Peyer's patch (tissue), 4 donors: ENCODE results near the gene KRT13. TPM values are rescaled to one million over a fixed set of nuclear protein-coding genes. Genes with fewer than 3 reads are reported as not detected.

Source experiments
- DNase-seq, 3 donors: peaks; one replicate each; pipeline ENCODE4 v3.0.0-alpha.2; 2017 to 2019
- H3K27ac ChIP-seq, 4 donors: fragments of 200-600 bp; sonication (generic); one replicate each; pipeline ENCODE4 v1.5.1; 2016 to 2019
- H3K27me3 ChIP-seq, 2 donors: fragments of 200-600 bp; sonication (generic); one replicate each; pipeline ENCODE4 v1.5.1; 2019
- H3K36me3 ChIP-seq, 3 donors: fragments of 200-600 bp; sonication (generic); one replicate each; pipeline ENCODE4 v1.5.1; 2016 to 2019
- H3K4me1 ChIP-seq, 4 donors: fragments of 200-600 bp; sonication (generic); one replicate each; pipeline ENCODE4 v1.5.1; 2016 to 2019
- H3K4me3 ChIP-seq, 4 donors: fragments of 200-600 bp; sonication (generic); 1 replicate in 3 of 4; 2 replicates in 1 of 4; pipeline ENCODE4 v1.5.1; 2016 to 2019; ENCODE audit warnings: mild to moderate bottlenecking in 1 of 4
- H3K9me3 ChIP-seq, 4 donors: fragments of 200-600 bp; sonication (generic); one replicate each; pipeline ENCODE4 v1.5.1; 2016 to 2019; ENCODE audit warnings: mild to moderate bottlenecking in 1 of 4
- POLR2A ChIP-seq, 2 donors: fragments of 450-650 bp; IDR thresholded peaks; one replicate each; pipeline ENCODE4 v1.5.1; 2017; ENCODE audit warnings: antibody characterized with exemption in 2 of 2, mild to moderate bottlenecking in 2 of 2, moderate library complexity in 2 of 2
- total RNA-seq, 4 donors: library from RNA; depleted of rRNA; stranded (reverse); fragments of >200 nt; gene quantifications; one replicate each; pipeline ENCODE4 v1.1.0, GENCODE V29; 2016
- TF ChIP-seq, protein P1 (sequence below), 6 experiments: fragments of 450-650 bp in 4 of 6; fragments of 200-600 bp in 2 of 6; sonication (generic) in 1 of 6; IDR thresholded peaks; one replicate each; pipeline ENCODE4 v1.5.1; 2017 to 2019; ENCODE audit warnings: antibody characterized with exemption in 6 of 6, mild to moderate bottlenecking in 3 of 6, moderate library complexity in 1 of 6

Gene KRT13
- total RNA-seq, 4 donors from 2014 or later, result 2.5 TPM; not detected in 3

DNA sequence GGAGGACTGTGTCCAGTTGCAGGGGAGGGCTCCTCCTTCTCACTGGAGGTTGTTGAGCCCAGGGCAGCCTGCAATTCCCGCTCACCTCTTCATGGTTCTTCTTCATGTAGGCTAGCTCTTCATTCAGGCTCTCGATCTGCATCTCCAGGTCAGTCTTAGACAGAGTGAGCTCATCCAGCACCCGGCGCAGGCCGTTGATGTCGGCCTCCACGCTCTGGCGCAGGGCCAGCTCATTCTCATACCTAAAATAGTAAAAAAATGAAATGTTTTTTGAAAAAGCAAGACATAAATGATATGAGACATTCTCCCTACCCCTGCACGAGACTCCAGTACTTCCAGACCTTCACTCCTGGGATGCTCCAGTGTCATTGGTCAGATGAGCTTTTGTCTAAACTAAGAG is 2.2 kb downstream of the KRT13 start:
- no peak for DNase-seq
- no peak overlapping the region for H3K4me3 ChIP-seq
- H3K27ac ChIP-seq, result no peak overlapping the region
- TF ChIP-seq, protein P1, sequence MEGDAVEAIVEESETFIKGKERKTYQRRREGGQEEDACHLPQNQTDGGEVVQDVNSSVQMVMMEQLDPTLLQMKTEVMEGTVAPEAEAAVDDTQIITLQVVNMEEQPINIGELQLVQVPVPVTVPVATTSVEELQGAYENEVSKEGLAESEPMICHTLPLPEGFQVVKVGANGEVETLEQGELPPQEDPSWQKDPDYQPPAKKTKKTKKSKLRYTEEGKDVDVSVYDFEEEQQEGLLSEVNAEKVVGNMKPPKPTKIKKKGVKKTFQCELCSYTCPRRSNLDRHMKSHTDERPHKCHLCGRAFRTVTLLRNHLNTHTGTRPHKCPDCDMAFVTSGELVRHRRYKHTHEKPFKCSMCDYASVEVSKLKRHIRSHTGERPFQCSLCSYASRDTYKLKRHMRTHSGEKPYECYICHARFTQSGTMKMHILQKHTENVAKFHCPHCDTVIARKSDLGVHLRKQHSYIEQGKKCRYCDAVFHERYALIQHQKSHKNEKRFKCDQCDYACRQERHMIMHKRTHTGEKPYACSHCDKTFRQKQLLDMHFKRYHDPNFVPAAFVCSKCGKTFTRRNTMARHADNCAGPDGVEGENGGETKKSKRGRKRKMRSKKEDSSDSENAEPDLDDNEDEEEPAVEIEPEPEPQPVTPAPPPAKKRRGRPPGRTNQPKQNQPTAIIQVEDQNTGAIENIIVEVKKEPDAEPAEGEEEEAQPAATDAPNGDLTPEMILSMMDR (IDR thresholded peaks at IDR 0.05), result no peak
- TF ChIP-seq POLR2A (IDR thresholded peaks at IDR 0.05), result no peak
- no peaks in the 10 kb centered on the region for H3K9me3 ChIP-seq
- H3K36me3 ChIP-seq, result no peaks in the 10 kb centered on the region
- no peaks in the 10 kb centered on the region for H3K4me1 ChIP-seq
- H3K27me3 ChIP-seq, result no peaks in the 10 kb centered on the region

DNA sequence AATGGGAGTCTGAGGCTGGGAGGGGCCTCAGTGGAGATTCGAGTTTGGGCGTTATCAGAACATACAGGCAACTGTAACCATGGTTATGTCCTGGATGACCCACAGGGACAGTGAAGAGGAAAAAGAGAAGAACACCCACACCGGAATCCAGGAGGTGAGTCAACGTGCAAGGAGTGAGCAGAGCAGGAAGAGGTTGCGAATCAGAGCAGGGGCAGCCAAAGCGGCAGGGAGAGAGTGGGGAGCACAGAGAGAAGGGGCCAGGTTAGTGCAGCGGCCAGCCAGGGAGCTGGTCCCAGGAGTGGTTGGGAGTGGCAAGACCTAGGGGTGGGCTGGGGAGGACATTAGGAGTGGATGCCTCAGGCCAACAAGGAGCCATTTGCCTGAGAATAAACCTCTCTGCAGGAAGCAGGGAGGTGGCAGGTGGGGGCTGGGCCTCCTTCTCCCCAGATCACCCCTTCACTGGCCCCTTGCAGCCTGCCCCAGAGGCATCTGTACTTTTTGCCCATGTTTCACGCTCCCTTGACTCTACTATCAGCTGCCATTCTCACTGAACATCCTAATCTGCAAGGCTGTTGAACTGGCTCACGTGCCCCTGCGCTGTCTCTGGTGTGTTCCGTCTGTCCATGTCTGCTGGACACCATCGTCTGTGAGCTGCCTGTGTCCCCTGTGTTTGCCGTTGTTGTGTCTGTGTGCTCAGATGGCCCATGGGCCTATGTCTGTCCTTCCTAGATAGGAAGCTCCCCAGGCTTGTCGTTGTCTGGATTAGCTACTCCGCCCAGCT is 5.1 kb downstream of the KRT13 start:
- Histone ChIP-seq H3K4me1 (no peaks in the 10 kb centered on the region), H3K36me3 (no peaks in the 10 kb centered on the region), H3K27me3 (no peaks in the 10 kb centered on the region), H3K4me3 (no peak overlapping the region), H3K27ac (no peak overlapping the region), H3K9me3 (no peaks in the 10 kb centered on the region)
- DNase-seq, result no peak
- no peak for TF ChIP-seq POLR2A (IDR thresholded peaks at IDR 0.05)
- TF ChIP-seq, protein P1 (IDR thresholded peaks at IDR 0.05), result no peak

DNA sequence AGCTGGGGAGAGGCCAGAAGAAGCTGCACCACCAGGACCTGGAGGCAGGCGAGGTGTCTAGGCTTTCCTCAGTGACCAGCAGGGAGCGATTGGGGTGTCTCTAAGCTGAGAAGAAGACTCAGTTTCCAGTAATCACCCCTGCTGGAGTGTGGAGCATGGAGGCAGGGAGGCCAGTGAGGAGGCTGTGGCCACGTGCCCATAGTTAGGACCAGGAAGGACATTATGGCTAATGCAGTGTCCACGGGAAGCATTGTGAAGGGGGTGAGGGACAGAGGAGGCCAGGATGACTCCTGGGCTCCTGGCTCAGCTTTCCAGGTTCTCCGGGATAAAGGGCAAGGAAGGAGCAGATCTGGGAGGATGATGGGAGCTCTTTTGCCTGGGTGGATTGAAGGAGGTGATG is 5.7 kb downstream of the KRT13 start:
- Histone ChIP-seq H3K27ac (no peak overlapping the region), H3K27me3 (no peaks in the 10 kb centered on the region), H3K4me1 (no peaks in the 10 kb centered on the region), H3K9me3 (no peaks in the 10 kb centered on the region), H3K4me3 (no peak overlapping the region), H3K36me3 (no peaks in the 10 kb centered on the region)
- no peak for DNase-seq
- no peak for TF ChIP-seq POLR2A (IDR thresholded peaks at IDR 0.05)
- TF ChIP-seq, protein P1 (IDR thresholded peaks at IDR 0.05), result no peak

DNA sequence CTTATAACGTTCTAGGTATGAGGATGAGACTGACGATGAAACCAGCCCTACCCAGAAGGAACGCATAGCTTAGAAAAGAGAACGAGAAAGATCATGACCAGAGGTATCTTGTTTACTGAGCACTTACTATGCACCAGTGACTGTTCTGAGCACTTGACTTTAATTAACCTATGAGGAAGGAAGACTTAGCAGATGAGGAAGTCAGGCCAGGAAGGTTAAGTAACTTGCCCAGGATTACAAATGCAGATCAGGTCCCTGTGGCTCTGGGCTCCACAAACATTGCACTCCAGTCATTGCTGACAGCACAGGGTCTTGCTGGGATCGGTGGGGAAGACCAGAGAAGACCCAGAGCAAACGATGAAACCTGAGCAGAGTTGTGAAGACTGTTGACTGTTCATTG is 7.1 kb downstream of the KRT13 start:
- Histone ChIP-seq H3K4me1 (no peaks in the 10 kb centered on the region), H3K27me3 (no peaks in the 10 kb centered on the region), H3K36me3 (no peaks in the 10 kb centered on the region), H3K4me3 (no peak overlapping the region), H3K27ac (no peak overlapping the region), H3K9me3 (no peaks in the 10 kb centered on the region)
- DNase-seq, result no peak
- TF ChIP-seq, protein P1 (IDR thresholded peaks at IDR 0.05), result no peak
- TF ChIP-seq POLR2A (IDR thresholded peaks at IDR 0.05), result no peak

DNA sequence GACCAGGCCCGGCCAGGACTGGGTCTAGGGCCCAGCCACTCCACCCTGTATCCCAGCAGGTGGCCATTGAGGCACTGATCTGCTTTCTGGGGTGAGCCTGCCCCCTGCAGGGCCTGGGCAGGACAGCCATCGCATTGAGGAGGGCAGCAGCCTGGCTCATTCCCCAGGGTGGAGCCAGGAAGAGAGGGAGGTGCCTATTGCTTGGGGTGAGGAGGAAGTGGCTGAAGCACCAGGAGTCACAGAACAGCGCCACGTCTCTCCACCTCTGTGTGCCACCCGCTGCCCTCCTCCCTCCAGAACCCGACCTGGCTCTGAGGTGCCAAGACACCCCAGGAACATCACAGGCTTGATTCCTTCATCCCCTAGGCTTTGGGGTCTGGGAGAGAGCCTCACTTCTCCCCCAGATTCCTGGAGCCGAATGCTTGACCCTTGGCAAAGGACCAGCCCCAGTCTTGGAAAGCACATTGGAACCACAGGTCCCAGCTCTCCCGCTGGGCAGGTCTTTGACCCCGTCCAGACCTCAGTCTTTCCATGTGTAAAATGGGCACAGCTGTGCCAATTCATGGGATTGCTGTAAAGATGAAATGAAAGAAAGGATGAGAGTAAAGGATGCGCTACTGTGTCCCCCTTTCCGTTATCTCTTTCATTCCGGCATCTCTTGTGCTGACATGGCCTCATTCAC is 8.5 kb downstream of the KRT13 start:
- peak in 2 of 3 donors; percentile 80 to 86 for DNase-seq
- Histone ChIP-seq H3K36me3 (no peaks in the 10 kb centered on the region), H3K9me3 (no peaks in the 10 kb centered on the region), H3K27ac (peak overlapping the region in 1 of 4 donors; percentile 68), H3K4me1 (peaks cover 0 to 6% (median 0%) of the 10 kb centered on the region in 4 donors), H3K4me3 (no peak overlapping the region), H3K27me3 (no peaks in the 10 kb centered on the region)
- TF ChIP-seq, protein P1 (IDR thresholded peaks at IDR 0.05), result peak in 4 of 6 experiments; percentile 46 to 93 (median 89)
- TF ChIP-seq POLR2A (IDR thresholded peaks at IDR 0.05), result peak; percentile 32 to 59
